GM12878 (cell line): ENCODE measurements around the gene DNAH3. TPM values are rescaled to one million over a fixed set of nuclear protein-coding genes. Genes with fewer than 3 reads are reported as not detected.

Source experiments
- ATAC-seq: fragments of 200-7000 bp; cut with Tn5 transposase; 3 replicates; pipeline ENCODE4 v1.9.1; 2020; ENCODE audit warnings: mild to moderate bottlenecking, moderate library complexity
- BruUV-seq: library from RNA; stranded (reverse); fragments of 400-500 nt; replicated peaks from 2 replicates; lab custom pipeline; 2021; lab: Mats Ljungman, UMichigan
- CTCF ChIA-PET: fragments of 300-600 bp; sonication (Branson Sonifier 250); formaldehyde crosslinking; extraction: SDS; loops from one replicate; lab custom pipeline; 2021; ENCODE audit warnings: inconsistent platforms; lab: Yijun Ruan, JAX
- POLR2A ChIA-PET: fragments of 350-600 bp; formaldehyde crosslinking; extraction: SDS; loops from one replicate; lab custom pipeline; 2021; ENCODE audit warnings: inconsistent platforms; lab: Charles Lee
- RAD21 ChIA-PET: fragments of 300-600 bp; sonication (Branson Sonifier 250); formaldehyde crosslinking; loops from one replicate; lab custom pipeline; 2023; ENCODE audit warnings: antibody characterized with exemption; ENCODE audit not compliant: unreplicated experiment; lab: Charles Lee
- SMC1A ChIA-PET: fragments of 300-600 bp; sonication (Branson Sonifier 250); formaldehyde crosslinking; loops from one replicate; lab custom pipeline; 2023; ENCODE audit not compliant: unreplicated experiment, uncharacterized antibody; lab: Charles Lee
- DNase-seq: peaks from one replicate; pipeline ENCODE4 v3.0.0-alpha.2; 2011; ENCODE audit warnings: low read depth, low spot score
- FAIRE-seq: peaks from 3 replicates; lab custom pipeline; 2011; peaks lifted over from hg19 to GRCh38; lab: Jason Lieb, UNC
- H2AFZ ChIP-seq: 2 replicates; pipeline ENCODE4 v1.6.0; 2011; ENCODE audit warnings: low read depth, low read length, control low read depth; ENCODE audit not compliant: control insufficient read depth
- H3K27ac ChIP-seq: 2 replicates; pipeline ENCODE4 v1.5.1; 2011; ENCODE audit warnings: control low read depth; ENCODE audit not compliant: control insufficient read depth, insufficient read depth
- H3K27me3 ChIP-seq, 2 experiments: replicated peaks in 1 of 2; 2 replicates each; pipeline versions ENCODE4 v1.6.0 to v1.6.1; 2011; ENCODE audit warnings: low read length in 1 of 2; ENCODE audit not compliant: control insufficient read depth in 2 of 2, insufficient read depth in 2 of 2
- H3K36me3 ChIP-seq, 2 experiments: 2 replicates each; pipeline ENCODE4 v1.5.1; 2011; ENCODE audit warnings: low read length in 1 of 2; ENCODE audit not compliant: control insufficient read depth in 2 of 2, insufficient read depth in 2 of 2
- H3K4me1 ChIP-seq: 2 replicates; pipeline ENCODE4 v1.6.1; 2011; ENCODE audit warnings: mild to moderate bottlenecking, low read length, moderate library complexity, mixed read lengths; ENCODE audit not compliant: control insufficient read depth, insufficient read depth
- H3K4me2 ChIP-seq: 2 replicates; pipeline ENCODE4 v1.6.0; 2011; ENCODE audit warnings: control low read depth; ENCODE audit not compliant: control insufficient read depth, insufficient read depth
- H3K4me3 ChIP-seq: fragments of 200-600 bp; sonication (generic); 2 replicates; pipeline ENCODE4 v1.5.1; 2016
- H3K79me2 ChIP-seq: 2 replicates; pipeline ENCODE4 v1.6.0; 2011; ENCODE audit warnings: low read length; ENCODE audit not compliant: control insufficient read depth, insufficient read depth
- H3K9ac ChIP-seq: 2 replicates; pipeline ENCODE4 v1.8.0; 2011; ENCODE audit warnings: low read length, control low read depth, mixed read lengths; ENCODE audit not compliant: control insufficient read depth, insufficient read depth
- H3K9me3 ChIP-seq: replicated peaks from 3 replicates; pipeline ENCODE4 v1.5.1; 2011; ENCODE audit warnings: mild to moderate bottlenecking, low read length; ENCODE audit not compliant: control insufficient read depth, insufficient read depth
- H4K20me1 ChIP-seq: 2 replicates; pipeline ENCODE4 v1.6.0; 2011; ENCODE audit not compliant: control insufficient read depth, insufficient read depth
- BRCA1 ChIP-seq: IDR thresholded peaks from 2 replicates; pipeline ENCODE4 v1.6.1; 2011; ENCODE audit warnings: low read depth, low read length, improper control_type of control experiment
- CEBPB ChIP-seq, 2 experiments: fragments of 150-350 bp in 1 of 2; IDR thresholded peaks; 2 replicates each; pipeline ENCODE4 v1.6.1; 2012 to 2014; ENCODE audit warnings: low read depth in 2 of 2, low read length in 2 of 2, borderline replicate concordance in 1 of 2, inconsistent platforms in 1 of 2
- CHD2 ChIP-seq: IDR thresholded peaks from 2 replicates; pipeline ENCODE4 v1.6.1; 2011; ENCODE audit warnings: low read depth, low read length, improper control_type of control experiment, borderline replicate concordance
- EZH2 ChIP-seq: IDR thresholded peaks from 2 replicates; pipeline ENCODE4 v1.6.1; 2012; ENCODE audit warnings: low read depth, mild to moderate bottlenecking, control low read depth, inconsistent platforms, low read length, borderline replicate concordance; ENCODE audit not compliant: control insufficient read depth
- IRF4 ChIP-seq: IDR thresholded peaks from 2 replicates; pipeline ENCODE4 v1.6.1; 2011; ENCODE audit warnings: low read depth, low read length
- POLR2AphosphoS5 ChIP-seq: IDR thresholded peaks from 2 replicates; pipeline ENCODE4 v1.6.1; 2011; ENCODE audit warnings: mild to moderate bottlenecking, low read length, inconsistent platforms
- SIX5 ChIP-seq: IDR thresholded peaks from 2 replicates; pipeline ENCODE4 v1.6.1; 2011; ENCODE audit warnings: mild to moderate bottlenecking, low read depth, low read length, moderate library complexity; ENCODE audit not compliant: severe bottlenecking
- SUPT20H ChIP-seq: IDR thresholded peaks from 2 replicates; pipeline ENCODE4 v1.6.1; 2011; ENCODE audit warnings: low read depth, mild to moderate bottlenecking, low read length, moderate library complexity, borderline replicate concordance; ENCODE audit not compliant: control insufficient read depth
- ZNF622 ChIP-seq: fragments of 450-650 bp; IDR thresholded peaks from 2 replicates; pipeline ENCODE4 v1.6.1; 2017; ENCODE audit warnings: mild to moderate bottlenecking, inconsistent platforms
- WGBS: methylation state at CpG from one replicate; pipeline ENCODE4 v1.1.6; 2016; ENCODE audit warnings: low lambda C conversion rate; ENCODE audit not compliant: insufficient replicate concordance, insufficient coverage; ENCODE audit errors: missing lambda C conversion rate; 5-methylcytosine and 5-hydroxymethylcytosine counted together
- in situ Hi-C: fragments of 300-500 bp; cut with MboI; formaldehyde crosslinking; loops from 9 replicates; pipeline ENCODE4 v1.14.3; 2018; ENCODE audit warnings: mixed read lengths
- intact Hi-C: fragments of 100-400 bp; cut with micrococcal nuclease; formaldehyde crosslinking; loops from one replicate; pipeline ENCODE4 v1.14.2; 2022; ENCODE audit not compliant: unreplicated experiment
- polyA plus RNA-seq, 11 experiments: library from polyadenylated mRNA; depleted of rRNA in 4 of 11; unstranded in 6 of 11; stranded (reverse) in 5 of 11; fragments of >200 nt; fragmentation: Nextera tagmentation in 4 of 11; fragmentation: Illumina TruSeq in 1 of 11; extraction: Ambion mirVana in 4 of 11; extraction: Trizol in 1 of 11; gene quantifications; 1 replicate in 1 of 11; 2 replicates in 10 of 11; pipeline versions ENCODE4 v1.2.1 to v1.2.3, GENCODE V29; 2011 to 2016; ENCODE audit warnings: inconsistent platforms in 2 of 11, missing spikeins in 2 of 11, low read depth in 1 of 11
- total RNA-seq, 4 experiments: library from RNA; depleted of rRNA in 3 of 4; stranded (reverse); fragments of >200 nt in 3 of 4; fragmentation: Illumina TruSeq in 1 of 4; extraction: Trizol in 1 of 4; gene quantifications; 2 replicates each; pipeline versions ENCODE4 v1.2.1 to v1.2.3, GENCODE V29; 2013 to 2021
- TF ChIP-seq, protein P1 (sequence below): fragments of 450-650 bp; IDR thresholded peaks from 2 replicates; pipeline ENCODE4 v1.6.1; 2017; ENCODE audit warnings: antibody characterized with exemption, mild to moderate bottlenecking, moderate library complexity
- TF ChIP-seq, protein P2 (sequence below): IDR thresholded peaks from 2 replicates; pipeline ENCODE4 v1.6.1; 2012; ENCODE audit warnings: low read depth, low read length, improper control_type of control experiment
- TF ChIP-seq, protein P3 (sequence below): fragments of 450-650 bp; formaldehyde crosslinking; IDR thresholded peaks from 2 replicates; pipeline ENCODE4 v1.4.0; 2020; ENCODE audit warnings: mild to moderate bottlenecking, moderate library complexity
- TF ChIP-seq, protein P4 (sequence below): fragments of 450-650 bp; IDR thresholded peaks from 2 replicates; pipeline ENCODE4 v1.6.1; 2017; ENCODE audit warnings: mild to moderate bottlenecking, moderate library complexity

Gene DNAH3
- total and polyA plus RNA-seq, 10 of the 15 experiments (the other 5 are each of a cell fraction or from before 2014, with no cell fraction given): under 0.01 to 0.04 (median 0.04) TPM; not detected in 5

DNA sequence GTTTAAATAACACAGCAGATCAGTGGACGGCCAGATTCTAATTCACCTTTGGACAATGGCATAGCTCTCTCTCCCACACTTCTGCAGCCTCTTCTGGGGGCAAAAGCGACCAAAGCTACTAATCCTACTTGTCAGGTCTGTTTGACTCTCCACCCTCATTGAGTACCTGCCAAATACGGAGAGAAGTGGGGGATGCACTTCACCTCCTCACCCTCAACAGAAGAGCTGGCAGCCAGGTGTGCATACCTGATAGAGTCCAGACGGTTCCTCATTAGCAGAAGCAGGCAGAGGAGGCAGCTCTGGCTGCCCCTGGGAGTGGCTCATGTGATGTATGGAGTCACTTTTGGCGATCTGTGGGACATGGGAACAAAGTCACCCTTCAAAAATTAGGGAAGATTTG lies 4.9 kb downstream of the DNAH3 start:
- no peaks in the 10 kb centered on the region for H4K20me1 ChIP-seq
- no peak for ATAC-seq
- no peaks in the 10 kb centered on the region for H3K79me2 ChIP-seq
- ChIA-PET CTCF (no interaction called here), RAD21 (no interaction called here), POLR2A (interaction anchor here (0.6 kb wide), 1 partner anchor 1500 kb away, joined by 3 read pairs; no protein-coding TSS in a partner anchor), SMC1A (no interaction called here)
- H3K9ac ChIP-seq: no peak overlapping the region
- in situ Hi-C loops (no loop called here), intact Hi-C loops (no loop called here)
- FAIRE-seq: no peak
- no peaks in the 10 kb centered on the region for H3K36me3 ChIP-seq
- no peak for DNase-seq
- no peaks in the 10 kb centered on the region for H3K9me3 ChIP-seq
- H3K27me3 ChIP-seq: peaks cover 0 to 3% of the 10 kb centered on the region in 2 experiments; a peak in 3 of 4 replicates
- H3K4me3 ChIP-seq: no peak overlapping the region
- H2AFZ ChIP-seq: no peak overlapping the region
- 0% methylated on average over 5 of the region's 5 CpGs for WGBS
- H3K27ac ChIP-seq: no peak overlapping the region
- no peak overlapping the region for H3K4me2 ChIP-seq
- no peaks in the 10 kb centered on the region for H3K4me1 ChIP-seq
- no TSS peak for BruUV-seq
- TF ChIP-seq, protein P1, sequence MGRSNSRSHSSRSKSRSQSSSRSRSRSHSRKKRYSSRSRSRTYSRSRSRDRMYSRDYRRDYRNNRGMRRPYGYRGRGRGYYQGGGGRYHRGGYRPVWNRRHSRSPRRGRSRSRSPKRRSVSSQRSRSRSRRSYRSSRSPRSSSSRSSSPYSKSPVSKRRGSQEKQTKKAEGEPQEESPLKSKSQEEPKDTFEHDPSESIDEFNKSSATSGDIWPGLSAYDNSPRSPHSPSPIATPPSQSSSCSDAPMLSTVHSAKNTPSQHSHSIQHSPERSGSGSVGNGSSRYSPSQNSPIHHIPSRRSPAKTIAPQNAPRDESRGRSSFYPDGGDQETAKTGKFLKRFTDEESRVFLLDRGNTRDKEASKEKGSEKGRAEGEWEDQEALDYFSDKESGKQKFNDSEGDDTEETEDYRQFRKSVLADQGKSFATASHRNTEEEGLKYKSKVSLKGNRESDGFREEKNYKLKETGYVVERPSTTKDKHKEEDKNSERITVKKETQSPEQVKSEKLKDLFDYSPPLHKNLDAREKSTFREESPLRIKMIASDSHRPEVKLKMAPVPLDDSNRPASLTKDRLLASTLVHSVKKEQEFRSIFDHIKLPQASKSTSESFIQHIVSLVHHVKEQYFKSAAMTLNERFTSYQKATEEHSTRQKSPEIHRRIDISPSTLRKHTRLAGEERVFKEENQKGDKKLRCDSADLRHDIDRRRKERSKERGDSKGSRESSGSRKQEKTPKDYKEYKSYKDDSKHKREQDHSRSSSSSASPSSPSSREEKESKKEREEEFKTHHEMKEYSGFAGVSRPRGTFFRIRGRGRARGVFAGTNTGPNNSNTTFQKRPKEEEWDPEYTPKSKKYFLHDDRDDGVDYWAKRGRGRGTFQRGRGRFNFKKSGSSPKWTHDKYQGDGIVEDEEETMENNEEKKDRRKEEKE: no peak
- TF ChIP-seq, protein P2, sequence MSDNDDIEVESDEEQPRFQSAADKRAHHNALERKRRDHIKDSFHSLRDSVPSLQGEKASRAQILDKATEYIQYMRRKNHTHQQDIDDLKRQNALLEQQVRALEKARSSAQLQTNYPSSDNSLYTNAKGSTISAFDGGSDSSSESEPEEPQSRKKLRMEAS: no peak
- TF ChIP-seq, protein P3, sequence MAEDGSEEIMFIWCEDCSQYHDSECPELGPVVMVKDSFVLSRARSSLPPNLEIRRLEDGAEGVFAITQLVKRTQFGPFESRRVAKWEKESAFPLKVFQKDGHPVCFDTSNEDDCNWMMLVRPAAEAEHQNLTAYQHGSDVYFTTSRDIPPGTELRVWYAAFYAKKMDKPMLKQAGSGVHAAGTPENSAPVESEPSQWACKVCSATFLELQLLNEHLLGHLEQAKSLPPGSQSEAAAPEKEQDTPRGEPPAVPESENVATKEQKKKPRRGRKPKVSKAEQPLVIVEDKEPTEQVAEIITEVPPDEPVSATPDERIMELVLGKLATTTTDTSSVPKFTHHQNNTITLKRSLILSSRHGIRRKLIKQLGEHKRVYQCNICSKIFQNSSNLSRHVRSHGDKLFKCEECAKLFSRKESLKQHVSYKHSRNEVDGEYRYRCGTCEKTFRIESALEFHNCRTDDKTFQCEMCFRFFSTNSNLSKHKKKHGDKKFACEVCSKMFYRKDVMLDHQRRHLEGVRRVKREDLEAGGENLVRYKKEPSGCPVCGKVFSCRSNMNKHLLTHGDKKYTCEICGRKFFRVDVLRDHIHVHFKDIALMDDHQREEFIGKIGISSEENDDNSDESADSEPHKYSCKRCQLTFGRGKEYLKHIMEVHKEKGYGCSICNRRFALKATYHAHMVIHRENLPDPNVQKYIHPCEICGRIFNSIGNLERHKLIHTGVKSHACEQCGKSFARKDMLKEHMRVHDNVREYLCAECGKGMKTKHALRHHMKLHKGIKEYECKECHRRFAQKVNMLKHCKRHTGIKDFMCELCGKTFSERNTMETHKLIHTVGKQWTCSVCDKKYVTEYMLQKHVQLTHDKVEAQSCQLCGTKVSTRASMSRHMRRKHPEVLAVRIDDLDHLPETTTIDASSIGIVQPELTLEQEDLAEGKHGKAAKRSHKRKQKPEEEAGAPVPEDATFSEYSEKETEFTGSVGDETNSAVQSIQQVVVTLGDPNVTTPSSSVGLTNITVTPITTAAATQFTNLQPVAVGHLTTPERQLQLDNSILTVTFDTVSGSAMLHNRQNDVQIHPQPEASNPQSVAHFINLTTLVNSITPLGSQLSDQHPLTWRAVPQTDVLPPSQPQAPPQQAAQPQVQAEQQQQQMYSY (CRISPR knock-in tag): no peak
- TF ChIP-seq SIX5 (no peak), ZNF622 (no peak), POLR2AphosphoS5 (no peak), SUPT20H (no peak), IRF4 (no peak), CEBPB (IDR thresholded peaks at IDR 0.05; ENCODE audit: borderline replicate concordance in 1 of 2, low read depth in 2 of 2, low read length in 2 of 2) (no peak), CHD2 (no peak), BRCA1 (no peak), EZH2 (no peak)
- TF ChIP-seq, protein P4, sequence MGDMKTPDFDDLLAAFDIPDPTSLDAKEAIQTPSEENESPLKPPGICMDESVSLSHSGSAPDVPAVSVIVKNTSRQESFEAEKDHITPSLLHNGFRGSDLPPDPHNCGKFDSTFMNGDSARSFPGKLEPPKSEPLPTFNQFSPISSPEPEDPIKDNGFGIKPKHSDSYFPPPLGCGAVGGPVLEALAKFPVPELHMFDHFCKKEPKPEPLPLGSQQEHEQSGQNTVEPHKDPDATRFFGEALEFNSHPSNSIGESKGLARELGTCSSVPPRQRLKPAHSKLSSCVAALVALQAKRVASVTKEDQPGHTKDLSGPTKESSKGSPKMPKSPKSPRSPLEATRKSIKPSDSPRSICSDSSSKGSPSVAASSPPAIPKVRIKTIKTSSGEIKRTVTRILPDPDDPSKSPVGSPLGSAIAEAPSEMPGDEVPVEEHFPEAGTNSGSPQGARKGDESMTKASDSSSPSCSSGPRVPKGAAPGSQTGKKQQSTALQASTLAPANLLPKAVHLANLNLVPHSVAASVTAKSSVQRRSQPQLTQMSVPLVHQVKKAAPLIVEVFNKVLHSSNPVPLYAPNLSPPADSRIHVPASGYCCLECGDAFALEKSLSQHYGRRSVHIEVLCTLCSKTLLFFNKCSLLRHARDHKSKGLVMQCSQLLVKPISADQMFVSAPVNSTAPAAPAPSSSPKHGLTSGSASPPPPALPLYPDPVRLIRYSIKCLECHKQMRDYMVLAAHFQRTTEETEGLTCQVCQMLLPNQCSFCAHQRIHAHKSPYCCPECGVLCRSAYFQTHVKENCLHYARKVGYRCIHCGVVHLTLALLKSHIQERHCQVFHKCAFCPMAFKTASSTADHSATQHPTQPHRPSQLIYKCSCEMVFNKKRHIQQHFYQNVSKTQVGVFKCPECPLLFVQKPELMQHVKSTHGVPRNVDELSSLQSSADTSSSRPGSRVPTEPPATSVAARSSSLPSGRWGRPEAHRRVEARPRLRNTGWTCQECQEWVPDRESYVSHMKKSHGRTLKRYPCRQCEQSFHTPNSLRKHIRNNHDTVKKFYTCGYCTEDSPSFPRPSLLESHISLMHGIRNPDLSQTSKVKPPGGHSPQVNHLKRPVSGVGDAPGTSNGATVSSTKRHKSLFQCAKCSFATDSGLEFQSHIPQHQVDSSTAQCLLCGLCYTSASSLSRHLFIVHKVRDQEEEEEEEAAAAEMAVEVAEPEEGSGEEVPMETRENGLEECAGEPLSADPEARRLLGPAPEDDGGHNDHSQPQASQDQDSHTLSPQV: no peak
